Measurements from ENCODE around the gene NRP1.

The NRP1 gene

GRCh38 chr10:33227489-33227888, 107.0 kb downstream of the NRP1 start:
- TF ChIP-seq ESRRG (CRISPR knock-in tag; IDR thresholded peaks at IDR 0.05) (no peak), ZNF565 (CRISPR knock-in tag; conservative IDR thresholded peaks at IDR 0.05; ENCODE audit: low read depth) (no peak), GLIS3 (CRISPR knock-in tag; IDR thresholded peaks at IDR 0.05) (no peak), ARNTL (CRISPR knock-in tag; IDR thresholded peaks at IDR 0.05; ENCODE audit: borderline replicate concordance, low read depth) (no peak), OSR1 (CRISPR knock-in tag; IDR thresholded peaks at IDR 0.05) (no peak), PATZ1 (CRISPR knock-in tag; IDR thresholded peaks at IDR 0.05; ENCODE audit: borderline replicate concordance) (no peak), BACH2 (CRISPR knock-in tag; IDR thresholded peaks at IDR 0.05; ENCODE audit: borderline replicate concordance) (no peak), TCF4 (CRISPR knock-in tag; IDR thresholded peaks at IDR 0.05; ENCODE audit: borderline replicate concordance) (no peak), ZFP3 (CRISPR knock-in tag; IDR thresholded peaks at IDR 0.05) (no peak), TSHZ2 (CRISPR knock-in tag; IDR thresholded peaks at IDR 0.05) (no peak), CREB5 (CRISPR knock-in tag; IDR thresholded peaks at IDR 0.05; ENCODE audit: low read depth) (no peak), CSDC2 (CRISPR knock-in tag; IDR thresholded peaks at IDR 0.05) (no peak)
- no peak for ATAC-seq

- no peak for TF ChIP-seq ZNF8 (CRISPR knock-in tag; IDR thresholded peaks at IDR 0.05)
- no peak for TF ChIP-seq CREB5 (CRISPR knock-in tag; IDR thresholded peaks at IDR 0.05; ENCODE audit: low read depth)
- TF ChIP-seq ISL1 (CRISPR knock-in tag; IDR thresholded peaks at IDR 0.05) = no peak
- no peak for TF ChIP-seq PATZ1 (CRISPR knock-in tag; IDR thresholded peaks at IDR 0.05; ENCODE audit: borderline replicate concordance)
- TF ChIP-seq ESRRG (CRISPR knock-in tag; IDR thresholded peaks at IDR 0.05) = no peak
- TF ChIP-seq GLIS3 (CRISPR knock-in tag; IDR thresholded peaks at IDR 0.05) = no peak
- TF ChIP-seq ZNF565 (CRISPR knock-in tag; conservative IDR thresholded peaks at IDR 0.05; ENCODE audit: low read depth) = no peak
- no peak for TF ChIP-seq BACH2 (CRISPR knock-in tag; IDR thresholded peaks at IDR 0.05; ENCODE audit: borderline replicate concordance)
- no peak for TF ChIP-seq RARB (CRISPR knock-in tag; IDR thresholded peaks at IDR 0.05)
- TF ChIP-seq POU6F1 (CRISPR knock-in tag; IDR thresholded peaks at IDR 0.05; ENCODE audit: borderline replicate concordance, low read depth) = no peak
- TF ChIP-seq CSRNP3 (CRISPR knock-in tag; IDR thresholded peaks at IDR 0.05) = no peak
- TF ChIP-seq PPARA (CRISPR knock-in tag; IDR thresholded peaks at IDR 0.05; ENCODE audit: borderline replicate concordance) = no peak
- no peak for TF ChIP-seq ZFP3 (CRISPR knock-in tag; IDR thresholded peaks at IDR 0.05)
- no peak for TF ChIP-seq SNAI2 (CRISPR knock-in tag; IDR thresholded peaks at IDR 0.05)
- TF ChIP-seq TOX (CRISPR knock-in tag; IDR thresholded peaks at IDR 0.05; ENCODE audit: borderline replicate concordance) = no peak
- no peak for TF ChIP-seq CSDC2 (CRISPR knock-in tag; IDR thresholded peaks at IDR 0.05)
- TF ChIP-seq TSHZ2 (CRISPR knock-in tag; IDR thresholded peaks at IDR 0.05) = no peak
- no peak for TF ChIP-seq ZNF70 (CRISPR knock-in tag; IDR thresholded peaks at IDR 0.05)
- ATAC-seq = no peak
Measured at GRCh38 chr10:33224251-33224965, 110.1 kb downstream of the NRP1 start.
